22Rv1 (cell line): Measurements from ENCODE around the gene UBE2O.

Experiments used
- ZFX ChIP-seq: fragments of 450-650 bp; IDR thresholded peaks from 2 replicates; pipeline ENCODE4 v1.6.1; 2017; ENCODE audit warnings: antibody characterized with exemption, borderline replicate concordance
- TF ChIP-seq, protein P1 (sequence below): fragments of 450-650 bp; IDR thresholded peaks from 2 replicates; pipeline ENCODE4 v1.5.1; 2017; ENCODE audit warnings: mild to moderate bottlenecking

DNA sequence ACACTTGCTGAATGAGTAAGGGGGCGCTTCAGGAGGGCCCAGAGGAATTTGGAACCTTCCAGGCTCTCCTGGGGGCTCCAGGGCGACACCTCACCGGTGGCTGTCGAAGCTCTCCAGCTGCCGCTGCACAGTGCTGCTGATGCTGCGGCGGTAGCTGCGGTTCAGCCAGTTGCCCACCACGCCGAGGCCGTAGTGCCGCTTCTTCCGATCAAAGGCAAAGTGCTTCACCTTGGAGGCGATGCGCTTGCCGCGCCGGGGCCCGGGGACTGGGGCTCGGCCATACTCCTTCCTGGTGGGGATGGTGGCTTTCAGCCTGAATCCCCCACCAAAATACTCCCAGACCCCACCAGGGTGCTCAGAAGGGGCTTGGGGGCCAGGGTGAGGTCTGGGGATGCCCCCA, 23.8 kb upstream of the UBE2O start:
- TF ChIP-seq, protein P1, sequence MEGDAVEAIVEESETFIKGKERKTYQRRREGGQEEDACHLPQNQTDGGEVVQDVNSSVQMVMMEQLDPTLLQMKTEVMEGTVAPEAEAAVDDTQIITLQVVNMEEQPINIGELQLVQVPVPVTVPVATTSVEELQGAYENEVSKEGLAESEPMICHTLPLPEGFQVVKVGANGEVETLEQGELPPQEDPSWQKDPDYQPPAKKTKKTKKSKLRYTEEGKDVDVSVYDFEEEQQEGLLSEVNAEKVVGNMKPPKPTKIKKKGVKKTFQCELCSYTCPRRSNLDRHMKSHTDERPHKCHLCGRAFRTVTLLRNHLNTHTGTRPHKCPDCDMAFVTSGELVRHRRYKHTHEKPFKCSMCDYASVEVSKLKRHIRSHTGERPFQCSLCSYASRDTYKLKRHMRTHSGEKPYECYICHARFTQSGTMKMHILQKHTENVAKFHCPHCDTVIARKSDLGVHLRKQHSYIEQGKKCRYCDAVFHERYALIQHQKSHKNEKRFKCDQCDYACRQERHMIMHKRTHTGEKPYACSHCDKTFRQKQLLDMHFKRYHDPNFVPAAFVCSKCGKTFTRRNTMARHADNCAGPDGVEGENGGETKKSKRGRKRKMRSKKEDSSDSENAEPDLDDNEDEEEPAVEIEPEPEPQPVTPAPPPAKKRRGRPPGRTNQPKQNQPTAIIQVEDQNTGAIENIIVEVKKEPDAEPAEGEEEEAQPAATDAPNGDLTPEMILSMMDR, result no peak
- TF ChIP-seq ZFX, result no peak
